Retinal pigment epithelial cell (primary cell): Measurements from ENCODE around the gene PRKCB.
"Not testable (repeated sequence)": the region's sequence is repeated elsewhere in the genome, so short reads cannot be mapped to it uniquely, and the experiment has no call there.

ENCODE experiments used
- DNase-seq: peaks from one replicate; pipeline ENCODE4 v3.0.0-alpha.2; 2010; ENCODE audit warnings: low read depth
- H3K4me3 ChIP-seq: 2 replicates; pipeline ENCODE4 v1.5.1; 2011; ENCODE audit warnings: mild to moderate bottlenecking, low read length, control low read depth, moderate library complexity
- CTCF ChIP-seq: conservative IDR thresholded peaks from 2 replicates; pipeline ENCODE4 v1.5.1; 2011; ENCODE audit warnings: low read depth, low read length, control low read depth, inconsistent platforms

Gene PRKCB

GRCh38 chr16:23909792-23910418 is 74.1 kb downstream of the PRKCB start:
- no peak for DNase-seq
- TF ChIP-seq CTCF = no peak
- no peak overlapping the region for H3K4me3 ChIP-seq

GRCh38 chr16:23914946-23915530 is 79.3 kb downstream of the PRKCB start:
- H3K4me3 ChIP-seq = no peak overlapping the region
- DNase-seq = no peak
- no peak for TF ChIP-seq CTCF

GRCh38 chr16:23916552-23916951 is 80.8 kb downstream of the PRKCB start:
- DNase-seq, H3K4me3 ChIP-seq: not testable (repeated sequence)

- no peak for DNase-seq
- no peak overlapping the region for H3K4me3 ChIP-seq
- TF ChIP-seq CTCF = no peak
These were observed 81.8 kb downstream of the PRKCB start for GRCh38 chr16:23917621-23918020.

- no peak for TF ChIP-seq CTCF
- DNase-seq = no peak
- no peak overlapping the region for H3K4me3 ChIP-seq
These were observed 84.7 kb downstream of the PRKCB start for GRCh38 chr16:23920446-23920845.

GRCh38 chr16:23920899-23921298 is 85.1 kb downstream of the PRKCB start:
- TF ChIP-seq CTCF = no peak
- DNase-seq = no peak
- H3K4me3 ChIP-seq = no peak overlapping the region

- H3K4me3 ChIP-seq = no peak overlapping the region
- DNase-seq = no peak
- TF ChIP-seq CTCF = no peak
These were observed 86.6 kb downstream of the PRKCB start for GRCh38 chr16:23922406-23922805.
